ENCODE data around the gene CALML3.

DNA sequence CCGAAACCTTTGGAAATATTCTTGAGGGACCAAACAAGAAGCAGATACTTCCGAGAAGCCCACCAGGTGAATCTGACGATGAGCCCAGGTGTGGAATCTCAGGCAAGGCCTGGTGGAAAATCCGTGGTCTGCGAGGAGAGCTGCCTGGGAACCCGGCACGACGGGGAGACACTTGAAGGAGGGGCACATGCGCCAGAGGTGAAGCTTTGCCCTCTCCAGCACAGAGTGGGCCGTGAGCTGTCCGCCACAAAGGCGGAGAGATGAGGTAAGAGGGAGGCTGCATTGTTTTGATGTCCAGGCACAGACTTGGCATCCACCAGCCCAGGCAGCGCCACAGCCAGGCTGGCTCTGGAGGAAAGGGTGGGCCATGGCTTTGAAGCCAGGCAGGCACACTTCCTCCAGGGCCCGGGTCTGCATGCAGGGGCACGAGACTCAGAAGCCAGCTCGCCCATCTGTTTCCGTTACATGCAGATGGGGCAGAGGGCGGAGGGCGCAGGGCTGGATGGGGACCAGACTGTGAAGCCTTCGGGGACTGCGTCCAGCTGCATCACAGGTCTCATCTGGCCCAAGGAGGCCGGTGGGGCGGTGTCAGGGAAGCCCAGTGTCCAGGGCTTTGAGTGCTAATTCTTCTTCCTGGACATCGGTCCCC lies 45.4 kb downstream of the CALML3 start:
- TF ChIP-seq, protein P1, sequence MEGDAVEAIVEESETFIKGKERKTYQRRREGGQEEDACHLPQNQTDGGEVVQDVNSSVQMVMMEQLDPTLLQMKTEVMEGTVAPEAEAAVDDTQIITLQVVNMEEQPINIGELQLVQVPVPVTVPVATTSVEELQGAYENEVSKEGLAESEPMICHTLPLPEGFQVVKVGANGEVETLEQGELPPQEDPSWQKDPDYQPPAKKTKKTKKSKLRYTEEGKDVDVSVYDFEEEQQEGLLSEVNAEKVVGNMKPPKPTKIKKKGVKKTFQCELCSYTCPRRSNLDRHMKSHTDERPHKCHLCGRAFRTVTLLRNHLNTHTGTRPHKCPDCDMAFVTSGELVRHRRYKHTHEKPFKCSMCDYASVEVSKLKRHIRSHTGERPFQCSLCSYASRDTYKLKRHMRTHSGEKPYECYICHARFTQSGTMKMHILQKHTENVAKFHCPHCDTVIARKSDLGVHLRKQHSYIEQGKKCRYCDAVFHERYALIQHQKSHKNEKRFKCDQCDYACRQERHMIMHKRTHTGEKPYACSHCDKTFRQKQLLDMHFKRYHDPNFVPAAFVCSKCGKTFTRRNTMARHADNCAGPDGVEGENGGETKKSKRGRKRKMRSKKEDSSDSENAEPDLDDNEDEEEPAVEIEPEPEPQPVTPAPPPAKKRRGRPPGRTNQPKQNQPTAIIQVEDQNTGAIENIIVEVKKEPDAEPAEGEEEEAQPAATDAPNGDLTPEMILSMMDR (IDR thresholded peaks at IDR 0.05 in 8 of 11, conservative IDR thresholded peaks at IDR 0.05 in 3 of 11) = no peak
- TF ChIP-seq POLR2A (IDR thresholded peaks at IDR 0.05) = no peak

Data from spleen (tissue), 7 donors.